NCI-H146 treated with DMSO at 0.1 percent for 48 hours (cell line): ENCODE results near the gene TRAF1.

ENCODE experiments used
- DNase-seq: peaks from one replicate; lab custom pipeline; 2025; ENCODE audit not compliant: unreplicated experiment; lab: John Stamatoyannopoulos, UW

Gene TRAF1

GRCh38 chr9:120941046-120941770, 14.6 kb upstream of the TRAF1 start:
- DNase-seq, result no peak

DNA sequence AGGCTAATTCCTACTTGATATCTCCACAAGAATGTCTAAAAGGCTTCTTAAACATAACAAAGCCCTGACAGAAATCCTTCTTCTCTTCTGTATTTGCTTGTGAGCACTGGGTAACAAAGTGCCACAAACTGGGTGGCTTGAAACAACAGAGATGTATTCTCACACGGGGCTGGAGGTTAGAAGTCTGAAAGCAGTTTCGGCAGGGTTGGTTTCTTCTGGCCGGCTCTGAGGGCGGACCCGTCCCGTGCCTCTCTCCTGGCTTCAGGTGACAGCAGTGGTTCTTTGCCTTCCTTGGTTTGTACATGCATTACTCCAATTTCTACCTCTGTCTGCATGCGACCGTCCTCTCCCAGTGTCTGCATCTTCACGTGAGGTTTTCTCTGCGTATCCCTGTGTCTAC, 14.0 kb upstream of the TRAF1 start:
- no peak for DNase-seq

DNA sequence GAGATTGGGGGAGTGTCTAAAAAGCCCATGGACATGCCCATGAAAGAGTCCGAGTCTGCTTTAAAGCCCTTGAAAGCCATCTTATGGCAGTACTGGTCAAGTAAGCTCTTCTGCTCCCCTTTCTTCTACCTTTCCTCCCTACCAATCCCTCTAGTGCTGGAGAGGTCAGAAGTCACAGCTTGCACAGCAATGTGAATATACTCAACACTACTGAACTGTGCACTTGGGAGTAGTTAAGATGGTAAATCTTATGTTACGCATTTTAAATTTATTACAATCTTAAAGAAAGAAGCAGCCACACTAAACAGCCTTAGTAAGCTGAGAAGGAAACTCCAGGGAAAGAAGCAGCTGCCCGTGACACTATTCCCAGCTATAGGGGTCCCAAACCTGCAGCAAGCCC, 12.3 kb upstream of the TRAF1 start:
- no peak for DNase-seq

GRCh38 chr9:120937596-120937995, 11.0 kb upstream of the TRAF1 start:
- DNase-seq, result no peak

- no peak for DNase-seq
Measured at GRCh38 chr9:120937127-120937526, 10.5 kb upstream of the TRAF1 start.

- no peak for DNase-seq
Measured at GRCh38 chr9:120936764-120937122, 10.1 kb upstream of the TRAF1 start.

DNA sequence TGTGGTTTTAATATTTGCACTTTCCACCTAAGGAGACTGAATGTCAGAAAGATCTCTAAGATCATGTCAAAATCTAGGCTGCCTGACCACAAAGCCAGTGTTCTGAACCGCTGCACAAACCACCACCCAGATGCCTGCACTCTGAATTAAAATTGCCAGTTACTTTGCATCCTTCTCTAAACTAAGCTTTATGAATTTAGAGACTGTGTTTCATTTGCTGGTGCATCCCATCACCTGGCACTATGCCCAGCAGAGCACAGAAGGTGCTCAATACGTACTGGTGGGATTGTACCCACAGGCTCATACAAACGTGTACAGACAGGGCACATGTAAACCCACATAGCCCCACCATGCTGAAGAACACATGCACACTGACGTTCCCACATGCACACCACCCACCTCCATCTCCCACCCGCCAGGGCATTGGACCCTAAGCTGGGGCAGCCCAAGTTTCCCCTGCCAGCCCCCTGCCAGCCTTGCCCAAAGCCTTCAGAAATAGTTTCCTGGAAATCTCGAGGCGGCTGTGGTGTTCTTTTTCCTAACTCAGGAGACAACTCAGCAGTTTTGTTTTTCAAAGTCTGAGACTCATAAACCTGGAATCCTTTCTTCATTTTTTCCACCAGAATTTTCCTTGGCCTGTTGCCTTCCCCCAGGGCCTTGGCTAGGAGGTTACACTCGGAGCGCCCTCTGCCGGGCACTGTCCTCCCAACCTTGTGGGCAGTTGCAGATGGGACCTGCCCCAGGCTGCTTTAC, 9.6 kb upstream of the TRAF1 start:
- DNase-seq, result peak; percentile 20

GRCh38 chr9:120935383-120935857, 8.8 kb upstream of the TRAF1 start:
- no peak for DNase-seq

DNA sequence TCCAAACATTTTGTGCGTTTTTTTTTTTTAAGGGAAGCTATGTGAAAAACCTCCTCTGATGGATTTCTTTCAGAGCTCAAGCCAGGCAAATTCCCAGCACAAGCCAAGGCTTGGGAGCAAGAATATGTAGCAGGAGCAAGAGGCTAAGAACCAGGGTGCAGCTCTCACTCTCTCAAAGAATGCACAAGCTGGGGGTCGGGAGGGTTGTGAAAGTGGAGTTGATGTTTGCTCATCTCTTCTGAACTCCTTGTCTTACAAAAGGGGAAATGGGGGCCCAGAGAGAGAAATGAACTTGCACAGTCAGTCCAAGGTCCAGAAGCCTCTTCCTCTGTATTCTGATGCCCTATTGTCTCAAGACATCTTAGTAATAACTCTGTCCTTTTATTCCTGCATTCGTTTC, 7.7 kb upstream of the TRAF1 start:
- no peak for DNase-seq

DNA sequence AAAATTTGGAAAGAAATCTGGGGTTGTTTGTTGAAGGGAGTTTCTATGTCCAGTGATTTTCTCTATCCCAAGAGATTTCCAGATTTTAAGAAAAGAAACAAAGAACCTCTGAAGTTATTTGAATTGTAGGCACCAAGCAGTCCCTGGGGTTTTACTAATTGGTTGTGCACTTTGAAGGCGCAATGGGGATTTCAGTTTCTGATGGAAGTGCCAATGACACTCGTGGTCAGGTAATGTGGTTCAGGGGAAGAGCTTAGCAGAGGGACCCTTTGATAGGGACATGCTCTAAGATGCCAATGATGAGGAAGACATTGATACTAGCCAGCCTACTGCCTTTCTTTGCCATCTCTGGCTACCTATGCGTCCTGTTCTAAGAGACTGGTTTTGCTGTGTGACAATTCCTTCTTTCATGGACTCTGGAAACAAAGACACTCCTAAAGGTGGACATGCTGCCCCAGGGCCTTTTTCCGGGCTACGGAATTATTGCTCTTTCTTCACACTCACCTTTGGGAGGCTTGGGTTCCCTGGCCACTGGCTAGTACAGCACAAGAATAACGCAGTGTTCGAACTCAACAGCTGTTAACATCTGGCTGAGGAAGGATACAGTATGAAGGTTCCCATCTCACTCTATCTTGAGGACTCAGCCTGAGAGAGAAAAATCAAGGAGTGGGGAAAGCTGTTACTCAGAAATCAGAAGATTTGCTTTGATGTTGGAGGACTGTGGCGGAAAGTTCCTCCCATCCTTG, 6.9 kb upstream of the TRAF1 start:
- no peak for DNase-seq

GRCh38 chr9:120932086-120932823, 5.7 kb upstream of the TRAF1 start:
- no peak for DNase-seq

DNA sequence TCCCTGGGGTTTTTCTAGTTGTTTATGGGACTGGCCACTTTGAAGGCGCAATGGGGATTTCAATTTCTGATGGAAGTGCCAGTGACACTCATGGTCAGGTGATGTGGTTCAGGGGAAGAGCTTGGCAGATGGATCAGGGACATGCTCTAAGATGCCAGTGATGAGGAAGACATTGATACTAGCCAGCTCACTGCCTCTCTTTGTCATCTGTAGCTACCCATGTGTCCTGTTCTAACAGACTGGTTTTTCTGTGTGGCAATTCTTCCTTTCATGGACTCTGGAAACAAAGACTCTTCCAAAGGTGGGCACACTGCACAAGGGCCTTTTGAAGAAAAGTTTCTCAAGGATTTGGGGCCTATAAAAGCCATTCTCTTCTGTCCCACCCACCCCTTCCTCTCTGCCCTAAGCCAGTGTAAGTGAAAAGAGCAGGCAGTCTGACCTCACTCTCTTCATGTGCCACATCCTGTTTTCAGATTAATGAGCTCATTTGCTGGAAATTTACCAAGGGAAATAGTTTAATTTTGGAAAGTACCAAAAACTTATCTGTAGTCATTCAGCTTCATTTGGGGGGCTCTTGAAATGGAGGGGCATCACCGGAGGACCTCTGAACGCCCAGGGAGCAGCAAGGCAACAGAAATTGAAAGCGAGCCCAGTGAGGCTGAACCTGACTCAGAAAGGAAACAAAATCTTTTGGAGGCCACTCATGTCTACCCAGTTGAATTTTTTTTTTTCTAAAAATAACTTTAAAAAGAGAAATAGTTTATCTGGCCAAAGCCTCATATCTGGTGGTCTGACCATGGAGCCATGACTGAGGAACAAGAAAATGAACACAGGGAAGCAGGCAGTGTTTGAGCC, 4.9 kb upstream of the TRAF1 start:
- no peak for DNase-seq

DNA sequence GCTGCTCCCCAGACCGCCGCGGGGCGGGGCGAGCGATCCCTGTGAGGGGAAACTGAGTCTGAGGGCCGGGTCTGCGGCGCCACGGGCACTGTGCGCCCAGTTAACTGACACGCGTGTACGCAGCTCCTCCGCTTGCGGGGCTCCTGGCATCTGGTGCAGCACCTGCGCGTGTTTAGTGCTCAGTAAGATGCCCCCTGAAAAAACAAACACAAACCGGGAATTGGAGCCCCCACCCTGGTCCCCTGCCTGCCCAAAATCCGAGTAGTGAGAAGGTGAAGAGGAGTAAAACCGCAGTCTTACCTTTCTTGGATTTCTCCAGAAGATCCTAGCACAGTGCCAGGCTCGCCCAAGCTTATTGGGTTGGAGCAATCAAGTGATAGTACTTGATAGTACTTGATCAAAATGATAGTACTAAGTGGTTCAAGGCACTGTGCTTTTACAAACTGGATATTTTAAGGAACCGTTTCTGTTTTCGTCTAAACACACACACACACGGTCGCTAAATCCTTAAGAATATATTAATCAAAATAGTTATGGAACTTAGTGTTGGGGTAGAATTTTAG, 2.7 kb upstream of the TRAF1 start:
- no peak for DNase-seq

- peak; percentile 8 for DNase-seq
Measured at GRCh38 chr9:120928483-120929228, 2.1 kb upstream of the TRAF1 start.

GRCh38 chr9:120928015-120928482, 1.5 kb upstream of the TRAF1 start:
- DNase-seq, result no peak

DNA sequence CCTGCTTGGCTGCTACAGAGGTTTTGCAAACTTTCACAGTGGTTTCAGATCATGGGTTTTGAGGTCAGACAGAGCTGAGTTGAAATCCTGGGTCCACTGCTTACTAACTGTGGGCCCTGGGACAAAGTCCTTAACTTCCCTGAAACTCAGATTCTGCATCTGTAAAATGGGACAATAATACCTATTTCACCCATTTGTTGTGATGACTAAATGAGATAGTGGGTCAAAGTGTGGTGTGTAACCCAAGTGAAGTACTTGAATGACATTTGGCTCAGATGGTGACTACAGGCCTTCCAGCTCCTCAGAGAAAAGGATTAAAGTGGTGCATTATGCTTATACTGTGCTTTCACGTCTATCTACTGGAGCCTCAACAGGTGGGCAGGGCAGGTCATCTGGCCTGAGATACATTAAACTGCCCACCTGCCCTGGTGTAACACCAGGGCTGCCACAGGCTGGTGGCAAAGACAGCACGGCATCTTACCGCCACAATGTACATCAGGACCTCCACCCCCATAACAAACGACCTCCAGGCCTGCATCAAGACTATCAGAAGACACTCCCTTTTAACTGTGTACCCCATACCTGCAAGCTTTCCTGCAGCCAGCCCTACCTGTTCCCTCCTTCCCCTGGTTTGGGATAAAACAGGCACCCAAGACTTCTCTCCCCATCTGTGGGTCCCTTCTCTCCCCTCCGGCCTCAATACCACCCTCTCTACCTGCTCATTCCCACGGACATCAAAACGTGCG, 846 bp upstream of the TRAF1 start:
- DNase-seq, result no peak

DNA sequence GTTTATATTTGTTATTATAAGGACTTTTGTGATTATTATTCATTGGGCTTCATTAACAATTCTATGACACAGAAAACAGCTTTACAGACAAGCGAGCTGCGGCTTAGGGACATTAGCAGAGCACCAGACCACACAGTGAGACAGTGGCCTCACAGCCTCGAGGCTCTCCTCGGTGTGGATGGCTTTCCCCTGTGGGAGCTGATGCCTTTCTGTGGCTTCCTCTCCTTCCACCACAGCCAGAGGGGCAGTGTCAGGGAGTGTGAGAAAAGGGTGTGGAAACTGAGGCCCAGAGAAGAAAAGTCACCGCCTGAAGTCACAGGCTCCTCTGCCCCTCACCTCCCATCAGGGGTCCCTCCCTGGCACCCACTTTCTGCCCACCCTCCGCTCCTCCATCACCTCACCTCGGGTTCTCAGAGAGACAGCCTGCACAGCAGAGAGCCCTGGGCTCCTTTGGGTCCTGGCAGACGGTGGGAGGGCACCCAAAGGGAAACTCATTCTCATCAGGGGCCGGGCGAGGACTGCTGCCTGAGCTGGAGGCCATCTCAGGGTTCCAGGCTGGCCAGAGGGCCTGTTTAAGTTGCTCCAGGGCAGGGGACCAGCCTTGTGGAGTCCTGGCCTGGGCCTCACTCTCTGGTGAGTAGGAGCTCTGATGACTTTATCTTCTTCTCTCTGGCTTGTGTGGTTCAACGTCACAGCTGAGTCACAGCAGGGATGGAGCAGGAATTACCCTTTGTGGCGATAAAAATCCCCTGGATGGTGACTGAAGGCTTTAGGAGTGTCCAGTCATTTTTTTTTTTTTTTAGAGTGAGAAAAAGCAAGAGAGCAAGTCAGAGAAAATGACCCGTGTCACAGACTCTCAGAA, 830 bp downstream of the TRAF1 start:
- no peak for DNase-seq
